Upper lobe of right lung (tissue), 1 donor: ENCODE measurements around the gene FIZ1. TPM values are rescaled to one million over a fixed set of nuclear protein-coding genes. Genes with fewer than 3 reads are reported as not detected.

ENCODE experiments used
- ATAC-seq: fragments of 200-7000 bp; cut with Tn5 transposase; one replicate; pipeline ENCODE4 v1.9.1; 2020; ENCODE audit warnings: mild to moderate bottlenecking, moderate library complexity
- DNase-seq: peaks from one replicate; pipeline ENCODE4 v3.0.0-alpha.2; 2020
- H3K27ac ChIP-seq: fragments of 200-600 bp; one replicate; pipeline ENCODE4 v1.8.0; 2022
- H3K27me3 ChIP-seq: fragments of 200-600 bp; one replicate; pipeline ENCODE4 v1.8.0; 2022; ENCODE audit warnings: mild to moderate bottlenecking
- H3K36me3 ChIP-seq: fragments of 200-600 bp; one replicate; pipeline ENCODE4 v1.8.0; 2022
- H3K4me1 ChIP-seq: fragments of 200-600 bp; one replicate; pipeline ENCODE4 v1.8.0; 2022
- H3K4me3 ChIP-seq: fragments of 200-600 bp; one replicate; pipeline ENCODE4 v1.8.0; 2022; ENCODE audit warnings: mild to moderate bottlenecking
- H3K9me3 ChIP-seq: fragments of 200-600 bp; one replicate; pipeline ENCODE4 v1.8.0; 2022
- intact Hi-C: fragments of 100-400 bp; cut with DNase I; formaldehyde crosslinking; loops from one replicate; pipeline ENCODE4 v1.11.0; 2022
- total RNA-seq: library from RNA; stranded (reverse); fragmentation: NEBNext Ultra II Directional; extraction: Animal tissue kit (Norgen Biotek cat#: 25700); gene quantifications from one replicate; pipeline ENCODE4 v1.2.1, GENCODE V29; 2021
- TF ChIP-seq, protein P1 (sequence below): fragments of 200-600 bp; IDR thresholded peaks from one replicate; pipeline ENCODE4 v1.8.0; 2022; ENCODE audit warnings: antibody characterized with exemption
- donor health status: DM: no; HTN: yes; CAD: no; lungs with severe emphysema.

FIZ1 gene
- total RNA-seq, 1 donor from 2014 or later: 14.9 TPM

DNA sequence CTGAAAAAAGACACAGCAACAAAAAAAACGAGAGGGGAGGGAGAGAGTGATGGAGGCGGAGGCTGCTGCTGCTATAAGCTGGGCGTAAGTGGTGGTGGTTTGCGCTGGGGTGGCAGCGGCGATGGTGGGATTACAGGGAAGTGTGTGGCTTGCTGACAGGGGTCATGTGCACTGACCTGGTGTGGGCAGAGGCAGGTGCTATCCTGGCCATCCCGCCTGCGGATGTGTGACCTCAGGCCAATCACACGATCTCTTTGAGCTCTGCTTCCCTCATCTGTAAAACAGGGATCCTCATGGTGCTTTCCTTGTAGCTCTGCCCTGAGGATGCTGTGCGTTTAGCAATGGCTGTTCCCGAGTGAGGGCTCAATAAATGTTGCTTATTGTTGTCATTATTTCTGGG, 38.2 kb upstream of the FIZ1 start:
- Histone ChIP-seq H3K36me3 (no peaks in the 10 kb centered on the region), H3K4me3 (no peak overlapping the region), H3K27me3 (no peaks in the 10 kb centered on the region), H3K4me1 (peaks cover 57% of the 10 kb centered on the region), H3K9me3 (no peaks in the 10 kb centered on the region), H3K27ac (no peak overlapping the region)
- ATAC-seq (no peak), DNase-seq (no peak)
- TF ChIP-seq, protein P1, sequence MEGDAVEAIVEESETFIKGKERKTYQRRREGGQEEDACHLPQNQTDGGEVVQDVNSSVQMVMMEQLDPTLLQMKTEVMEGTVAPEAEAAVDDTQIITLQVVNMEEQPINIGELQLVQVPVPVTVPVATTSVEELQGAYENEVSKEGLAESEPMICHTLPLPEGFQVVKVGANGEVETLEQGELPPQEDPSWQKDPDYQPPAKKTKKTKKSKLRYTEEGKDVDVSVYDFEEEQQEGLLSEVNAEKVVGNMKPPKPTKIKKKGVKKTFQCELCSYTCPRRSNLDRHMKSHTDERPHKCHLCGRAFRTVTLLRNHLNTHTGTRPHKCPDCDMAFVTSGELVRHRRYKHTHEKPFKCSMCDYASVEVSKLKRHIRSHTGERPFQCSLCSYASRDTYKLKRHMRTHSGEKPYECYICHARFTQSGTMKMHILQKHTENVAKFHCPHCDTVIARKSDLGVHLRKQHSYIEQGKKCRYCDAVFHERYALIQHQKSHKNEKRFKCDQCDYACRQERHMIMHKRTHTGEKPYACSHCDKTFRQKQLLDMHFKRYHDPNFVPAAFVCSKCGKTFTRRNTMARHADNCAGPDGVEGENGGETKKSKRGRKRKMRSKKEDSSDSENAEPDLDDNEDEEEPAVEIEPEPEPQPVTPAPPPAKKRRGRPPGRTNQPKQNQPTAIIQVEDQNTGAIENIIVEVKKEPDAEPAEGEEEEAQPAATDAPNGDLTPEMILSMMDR: no peak
- intact Hi-C loops: no loop called here

DNA sequence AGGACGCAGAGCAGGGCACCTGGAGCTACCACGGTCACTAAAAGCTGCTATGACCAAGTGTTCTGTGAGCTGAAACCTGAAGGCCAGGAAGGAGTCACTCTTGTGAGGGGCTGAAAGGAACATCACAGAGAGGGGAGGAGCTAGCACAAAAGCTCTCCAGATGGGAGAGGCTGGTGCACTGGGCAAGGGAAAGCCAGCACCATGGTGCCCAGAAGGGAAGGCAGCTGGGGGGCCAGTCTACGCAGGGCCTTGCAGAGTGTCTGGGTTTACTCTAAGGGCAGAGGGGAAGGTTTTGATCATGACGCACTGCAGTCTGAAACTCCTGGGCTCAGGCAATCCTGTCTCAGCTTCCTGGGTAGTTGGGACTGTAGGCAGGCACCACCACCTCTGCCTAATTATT, 37.4 kb upstream of the FIZ1 start:
- DNase-seq: no peak
- no peak for ATAC-seq
- Histone ChIP-seq H3K27me3 (no peaks in the 10 kb centered on the region), H3K4me3 (peak overlapping the region; percentile 94), H3K9me3 (no peaks in the 10 kb centered on the region), H3K4me1 (peaks cover 54% of the 10 kb centered on the region), H3K27ac (no peak overlapping the region), H3K36me3 (no peaks in the 10 kb centered on the region)
- intact Hi-C loops: no loop called here
- TF ChIP-seq, protein P1: no peak

DNA sequence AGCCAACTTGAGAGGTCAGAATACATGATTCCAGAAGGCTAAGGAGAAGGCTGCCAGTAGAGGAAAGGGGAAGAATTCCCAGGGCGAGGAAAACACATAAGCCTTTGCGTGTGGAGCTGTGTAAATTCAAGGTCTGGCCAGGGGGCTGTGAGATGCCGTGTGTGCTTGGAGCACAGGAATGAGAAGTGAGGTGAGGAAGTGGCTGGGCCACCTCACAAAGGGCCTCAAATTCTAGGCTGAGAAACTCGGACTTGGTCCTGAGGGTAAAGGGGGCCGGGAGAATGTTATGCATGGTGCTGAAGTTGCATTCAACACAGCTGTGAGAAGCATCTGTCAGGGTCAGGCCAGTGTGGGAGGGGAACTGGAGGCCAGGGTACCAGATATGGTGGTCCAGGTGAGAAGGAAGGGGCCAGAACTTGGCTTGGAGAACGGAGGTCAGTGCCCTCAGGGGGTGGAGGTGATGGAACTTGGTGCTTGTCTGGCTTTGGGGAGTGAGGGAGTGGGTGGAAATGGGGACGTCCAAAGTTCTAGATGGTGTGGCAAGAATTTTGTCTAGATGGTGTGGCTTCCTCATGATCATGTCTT, 36.6 kb upstream of the FIZ1 start:
- peaks cover 57% of the 10 kb centered on the region for H3K4me1 ChIP-seq
- TF ChIP-seq, protein P1: no peak
- ATAC-seq (no peak), DNase-seq (no peak)
- no peaks in the 10 kb centered on the region for H3K36me3 ChIP-seq
- peak overlapping the region; percentile 100 for H3K27ac ChIP-seq
- no peaks in the 10 kb centered on the region for H3K27me3 ChIP-seq
- H3K9me3 ChIP-seq: no peaks in the 10 kb centered on the region
- intact Hi-C loops: no loop called here
- peak overlapping the region; percentile 94 for H3K4me3 ChIP-seq

DNA sequence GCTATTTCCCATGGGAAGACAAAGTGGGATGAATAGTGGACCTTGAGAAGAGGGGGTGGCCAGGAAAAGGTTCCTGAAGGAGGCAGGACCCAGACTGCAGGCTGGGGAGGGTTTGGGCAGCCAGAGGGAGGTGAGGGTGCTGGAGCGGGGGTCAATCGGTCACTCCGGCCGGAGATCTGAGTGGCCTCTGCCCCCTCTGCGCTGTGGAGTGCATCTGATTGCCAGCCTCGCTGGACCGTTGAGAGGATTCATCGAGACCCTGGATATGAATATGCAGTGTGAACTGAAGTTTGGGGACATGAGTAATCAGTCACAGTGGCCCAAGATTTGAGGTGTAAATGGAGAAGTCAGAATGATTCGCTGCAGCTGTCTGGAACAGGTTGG, 36.0 kb upstream of the FIZ1 start:
- H3K4me1 ChIP-seq: peaks cover 54% of the 10 kb centered on the region

DNA sequence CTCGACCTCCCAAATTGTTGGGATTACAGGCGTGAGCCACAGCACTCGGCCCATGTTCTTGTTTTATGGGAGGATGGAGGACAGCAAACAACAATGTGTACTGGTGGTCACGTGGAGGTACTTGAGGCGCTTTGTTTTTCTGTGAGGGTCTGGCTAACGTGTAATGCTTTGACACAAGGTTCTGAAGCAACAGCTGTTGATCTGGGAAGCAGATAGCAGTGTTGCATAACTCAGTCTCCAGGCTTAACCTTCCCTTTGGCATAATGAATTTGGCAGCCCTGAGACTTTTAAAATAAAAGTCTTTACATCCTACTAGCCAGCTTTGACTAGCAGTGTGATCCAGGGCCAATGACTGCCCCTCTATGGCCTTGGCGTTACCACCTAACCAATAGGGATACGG, 34.5 kb upstream of the FIZ1 start:
- Histone ChIP-seq H3K9me3 (no peaks in the 10 kb centered on the region), H3K27me3 (no peaks in the 10 kb centered on the region), H3K36me3 (no peaks in the 10 kb centered on the region), H3K4me3 (no peak overlapping the region), H3K27ac (peak overlapping the region; percentile 100), H3K4me1 (peaks cover 39% of the 10 kb centered on the region)
- TF ChIP-seq, protein P1: no peak
- intact Hi-C loops: no loop called here
- ATAC-seq (no peak), DNase-seq (no peak)

More for the DNA sequence above, 36.0 kb upstream of the FIZ1 start:
- ATAC-seq: no peak
- H3K27me3 ChIP-seq: no peaks in the 10 kb centered on the region
- no peaks in the 10 kb centered on the region for H3K36me3 ChIP-seq
- TF ChIP-seq, protein P1: no peak
- intact Hi-C loops: no loop called here
- H3K4me3 ChIP-seq: peak overlapping the region; percentile 94
- peak; percentile 64 for DNase-seq
- no peaks in the 10 kb centered on the region for H3K9me3 ChIP-seq
- H3K27ac ChIP-seq: peak overlapping the region; percentile 100

DNA sequence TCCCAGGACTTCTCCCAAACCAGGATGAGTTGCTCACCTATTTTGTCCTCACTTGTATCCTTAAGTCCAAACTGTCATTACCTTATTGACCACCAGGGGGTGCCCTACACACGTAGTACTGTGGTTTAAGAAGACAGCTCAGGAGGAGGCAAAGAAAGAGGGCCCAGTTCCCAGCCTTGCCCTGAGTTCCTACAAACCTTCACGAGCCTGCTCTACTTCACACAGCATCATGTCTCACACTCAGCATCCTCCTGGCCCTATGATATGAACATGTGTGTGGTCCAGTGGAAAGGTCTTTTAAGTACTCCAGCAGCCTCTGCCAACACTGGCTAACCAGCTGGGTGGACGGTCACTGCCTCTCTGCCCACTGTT, 33.1 kb upstream of the FIZ1 start:
- intact Hi-C loops: no loop called here
- Histone ChIP-seq H3K4me3 (no peak overlapping the region), H3K27me3 (no peaks in the 10 kb centered on the region), H3K27ac (no peak overlapping the region), H3K36me3 (no peaks in the 10 kb centered on the region), H3K4me1 (peaks cover 32% of the 10 kb centered on the region), H3K9me3 (no peaks in the 10 kb centered on the region)
- ATAC-seq: peak; percentile 86
- TF ChIP-seq, protein P1: peak; percentile 86
- peak; percentile 67 for DNase-seq
